WTC11 (cell line): ENCODE measurements around the gene PDCD1LG2. TPM values are rescaled to one million over a fixed set of nuclear protein-coding genes. Genes with fewer than 3 reads are reported as not detected.

ENCODE experiments used
- ATAC-seq: fragments of 200-7000 bp; cut with Tn5 transposase; 2 replicates; pipeline ENCODE4 v1.10.0; 2021; ENCODE audit warnings: mild to moderate bottlenecking, moderate library complexity
- CTCF ChIA-PET: fragments of 300-600 bp; sonication (Branson Sonifier 250); formaldehyde crosslinking; loops from one replicate; lab custom pipeline; 2021; ENCODE audit warnings: antibody characterized with exemption; lab: Charles Lee
- POLR2A ChIA-PET: fragments of 350-600 bp; sonication (Branson Sonifier 250); formaldehyde crosslinking; loops from one replicate; lab custom pipeline; 2021; ENCODE audit warnings: antibody characterized with exemption; lab: Charles Lee
- DNase-seq: peaks from one replicate; pipeline ENCODE4 v3.0.0; 2021; ENCODE audit warnings: low spot score
- H3K27ac Mint-ChIP-seq: 2 replicates; pipeline ENCODE4 v1.8.0; 2021; ENCODE audit warnings: mixed read lengths
- H3K27me3 Mint-ChIP-seq: 2 replicates; pipeline ENCODE4 v1.8.0; 2021; ENCODE audit warnings: low read depth, mild to moderate bottlenecking, moderate library complexity, mixed read lengths
- H3K36me3 Mint-ChIP-seq: 2 replicates; pipeline ENCODE4 v1.8.0; 2021; ENCODE audit warnings: mixed read lengths
- H3K4me1 Mint-ChIP-seq: 2 replicates; pipeline ENCODE4 v1.8.0; 2022; ENCODE audit warnings: mixed read lengths
- H3K4me3 Mint-ChIP-seq: 2 replicates; pipeline ENCODE4 v1.8.0; 2021; ENCODE audit warnings: mild to moderate bottlenecking, moderate library complexity, mixed read lengths
- H3K9me3 Mint-ChIP-seq: 2 replicates; pipeline ENCODE4 v1.8.0; 2021; ENCODE audit warnings: mixed read lengths
- FOXP1 ChIP-seq: sonication (generic); formaldehyde crosslinking; IDR thresholded peaks from 2 replicates; pipeline ENCODE4 v1.8.0; 2022; ENCODE audit warnings: missing genetic modification reagents, mild to moderate bottlenecking, moderate library complexity, borderline replicate concordance
- GTF2I ChIP-seq: fragments of 250-450 bp; sonication (Bioruptor Pico); conservative IDR thresholded peaks from 2 replicates; pipeline ENCODE4 v1.4.0; 2021; ENCODE audit warnings: mild to moderate bottlenecking
- KAT7 ChIP-seq: sonication (generic); formaldehyde crosslinking; IDR thresholded peaks from 2 replicates; pipeline ENCODE4 v1.8.1; 2023; ENCODE audit warnings: missing genetic modification reagents, mild to moderate bottlenecking, borderline replicate concordance
- NFE2L1 ChIP-seq: sonication (generic); formaldehyde crosslinking; IDR thresholded peaks from 2 replicates; pipeline ENCODE4 v1.8.1; 2023; ENCODE audit warnings: missing genetic modification reagents
- RELA ChIP-seq: sonication (generic); formaldehyde crosslinking; IDR thresholded peaks from 2 replicates; pipeline ENCODE4 v1.8.1; 2022; ENCODE audit warnings: missing genetic modification reagents, mild to moderate bottlenecking, borderline replicate concordance
- SMAD4 ChIP-seq: sonication (generic); formaldehyde crosslinking; IDR thresholded peaks from 2 replicates; pipeline ENCODE4 v1.8.0; 2022; ENCODE audit warnings: mild to moderate bottlenecking, missing genetic modification reagents
- SOX15 ChIP-seq: fragments of 250-450 bp; sonication (Bioruptor Pico); IDR thresholded peaks from 2 replicates; pipeline ENCODE4 v1.9.0; 2021; ENCODE audit warnings: mild to moderate bottlenecking
- TEAD1 ChIP-seq: sonication (generic); formaldehyde crosslinking; IDR thresholded peaks from 2 replicates; pipeline ENCODE4 v1.8.0; 2022; ENCODE audit warnings: mild to moderate bottlenecking, missing genetic modification reagents
- TEAD4 ChIP-seq: sonication (generic); formaldehyde crosslinking; IDR thresholded peaks from 2 replicates; pipeline ENCODE4 v1.8.0; 2022; ENCODE audit warnings: mild to moderate bottlenecking, missing genetic modification reagents
- ZBTB21 ChIP-seq: sonication (generic); formaldehyde crosslinking; IDR thresholded peaks from 2 replicates; pipeline ENCODE4 v1.8.1; 2023; ENCODE audit warnings: mild to moderate bottlenecking, missing genetic modification reagents, borderline replicate concordance
- ZNF138 ChIP-seq: sonication (generic); formaldehyde crosslinking; conservative IDR thresholded peaks from 2 replicates; pipeline ENCODE4 v1.8.1; 2022; ENCODE audit warnings: mild to moderate bottlenecking, moderate library complexity, missing genetic modification reagents
- ZNF219 ChIP-seq: sonication (generic); formaldehyde crosslinking; IDR thresholded peaks from 2 replicates; pipeline ENCODE4 v1.8.0; 2023; ENCODE audit warnings: missing genetic modification reagents, mild to moderate bottlenecking, borderline replicate concordance
- ZNF263 ChIP-seq: sonication (generic); formaldehyde crosslinking; IDR thresholded peaks from 2 replicates; pipeline ENCODE4 v1.8.1; 2022; ENCODE audit warnings: low read depth, mild to moderate bottlenecking, moderate library complexity, missing genetic modification reagents
- ZNF281 ChIP-seq: sonication (generic); formaldehyde crosslinking; IDR thresholded peaks from 2 replicates; pipeline ENCODE4 v1.8.0; 2023; ENCODE audit warnings: mild to moderate bottlenecking, missing genetic modification reagents
- ZNF317 ChIP-seq: sonication (generic); formaldehyde crosslinking; IDR thresholded peaks from 2 replicates; pipeline ENCODE4 v1.8.1; 2023; ENCODE audit warnings: low read depth, mild to moderate bottlenecking, moderate library complexity, missing genetic modification reagents, borderline replicate concordance
- ZNF416 ChIP-seq: fragments of 250-450 bp; sonication (Bioruptor Pico); IDR thresholded peaks from 2 replicates; pipeline ENCODE4 v1.9.0; 2021; ENCODE audit warnings: mild to moderate bottlenecking, inconsistent platforms
- ZNF532 ChIP-seq: fragments of 250-450 bp; sonication (Bioruptor Pico); IDR thresholded peaks from 2 replicates; pipeline ENCODE4 v1.9.0; 2021; ENCODE audit warnings: mild to moderate bottlenecking, borderline replicate concordance
- total RNA-seq: library from RNA; stranded (reverse); gene quantifications from 3 replicates; pipeline ENCODE4 v1.2.3, GENCODE V29; 2021
- TF ChIP-seq, protein P1 (sequence below): sonication (generic); formaldehyde crosslinking; IDR thresholded peaks from 2 replicates; pipeline ENCODE4 v1.8.1; 2022; ENCODE audit warnings: mild to moderate bottlenecking, moderate library complexity, missing genetic modification reagents
- TF ChIP-seq, protein P2 (sequence below): fragments of 250-450 bp; sonication (Bioruptor Pico); IDR thresholded peaks from 2 replicates; pipeline ENCODE4 v2.1.2; 2022; ENCODE audit warnings: mild to moderate bottlenecking, moderate library complexity
- TF ChIP-seq, protein P3 (sequence below): fragments of 250-450 bp; sonication (Bioruptor Pico); IDR thresholded peaks from 2 replicates; pipeline ENCODE4 v1.9.0; 2021; ENCODE audit warnings: moderate library complexity, mild to moderate bottlenecking, inconsistent platforms, borderline replicate concordance
- TF ChIP-seq, protein P4 (sequence below): sonication (generic); formaldehyde crosslinking; IDR thresholded peaks from 2 replicates; pipeline ENCODE4 v1.8.1; 2023; ENCODE audit warnings: mild to moderate bottlenecking, missing genetic modification reagents, moderate library complexity

PDCD1LG2 gene
- total RNA-seq, 1 experiment from 2014 or later, result not detected

DNA sequence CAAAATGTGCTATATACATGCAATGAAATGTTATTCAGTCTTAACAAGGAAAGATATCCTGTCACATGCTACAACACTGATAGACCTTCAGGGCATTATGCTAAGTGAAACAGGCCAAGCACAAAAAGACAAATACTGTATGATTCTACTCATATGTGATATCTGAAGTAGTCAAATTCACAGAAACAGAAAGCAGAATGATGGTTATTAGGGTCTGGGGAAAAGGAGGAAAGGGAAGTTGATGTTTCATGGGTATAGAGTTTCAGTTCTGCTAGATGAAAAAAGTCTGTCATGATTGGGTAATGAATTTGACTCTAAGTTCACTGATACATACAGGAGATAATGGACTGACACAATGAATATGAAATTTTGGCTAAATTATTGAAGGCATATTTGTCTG, 107.4 kb downstream of the PDCD1LG2 start:
- TF ChIP-seq, protein P1, sequence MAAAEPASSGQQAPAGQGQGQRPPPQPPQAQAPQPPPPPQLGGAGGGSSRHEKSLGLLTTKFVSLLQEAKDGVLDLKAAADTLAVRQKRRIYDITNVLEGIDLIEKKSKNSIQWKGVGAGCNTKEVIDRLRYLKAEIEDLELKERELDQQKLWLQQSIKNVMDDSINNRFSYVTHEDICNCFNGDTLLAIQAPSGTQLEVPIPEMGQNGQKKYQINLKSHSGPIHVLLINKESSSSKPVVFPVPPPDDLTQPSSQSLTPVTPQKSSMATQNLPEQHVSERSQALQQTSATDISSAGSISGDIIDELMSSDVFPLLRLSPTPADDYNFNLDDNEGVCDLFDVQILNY (CRISPR knock-in tag), result no peak
- TF ChIP-seq ZBTB21 (CRISPR knock-in tag), result no peak
- TF ChIP-seq TEAD1 (CRISPR knock-in tag), result no peak
- TF ChIP-seq ZNF416 (CRISPR knock-in tag), result no peak
- no peak for TF ChIP-seq ZNF263
- TF ChIP-seq, protein P2, sequence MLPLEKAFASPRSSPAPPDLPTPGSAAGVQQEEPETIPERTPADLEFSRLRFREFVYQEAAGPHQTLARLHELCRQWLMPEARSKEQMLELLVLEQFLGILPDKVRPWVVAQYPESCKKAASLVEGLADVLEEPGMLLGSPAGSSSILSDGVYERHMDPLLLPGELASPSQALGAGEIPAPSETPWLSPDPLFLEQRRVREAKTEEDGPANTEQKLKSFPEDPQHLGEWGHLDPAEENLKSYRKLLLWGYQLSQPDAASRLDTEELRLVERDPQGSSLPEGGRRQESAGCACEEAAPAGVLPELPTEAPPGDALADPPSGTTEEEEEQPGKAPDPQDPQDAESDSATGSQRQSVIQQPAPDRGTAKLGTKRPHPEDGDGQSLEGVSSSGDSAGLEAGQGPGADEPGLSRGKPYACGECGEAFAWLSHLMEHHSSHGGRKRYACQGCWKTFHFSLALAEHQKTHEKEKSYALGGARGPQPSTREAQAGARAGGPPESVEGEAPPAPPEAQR (CRISPR knock-in tag), result no peak
- TF ChIP-seq, all 79 proteins: peak for 0
- POLR2A ChIA-PET, result no interaction called here
- Mint-ChIP-seq H3K36me3 (no peaks in the 10 kb centered on the region), H3K4me3 (no peak overlapping the region), H3K27ac (no peak overlapping the region), H3K4me1 (peaks cover 9% of the 10 kb centered on the region), H3K9me3 (no peaks in the 10 kb centered on the region), H3K27me3 (no peaks in the 10 kb centered on the region)
- ATAC-seq (no peak), DNase-seq (no peak)
- CTCF ChIA-PET, result no interaction called here

- POLR2A ChIA-PET, result no interaction called here
- Mint-ChIP-seq H3K4me3 (no peak overlapping the region), H3K27ac (no peak overlapping the region), H3K4me1 (peaks cover under 1% of the 10 kb centered on the region; the same call in 1 of the 2 replicates), H3K36me3 (no peaks in the 10 kb centered on the region), H3K9me3 (no peaks in the 10 kb centered on the region), H3K27me3 (no peaks in the 10 kb centered on the region)
- TF ChIP-seq NFE2L1 (CRISPR knock-in tag) (no peak), GTF2I (CRISPR knock-in tag) (no peak), SOX15 (CRISPR knock-in tag) (no peak), ZNF138 (CRISPR knock-in tag) (no peak), ZNF317 (CRISPR knock-in tag) (no peak), ZNF281 (CRISPR knock-in tag) (no peak), ZNF263 (no peak), RELA (CRISPR knock-in tag) (no peak), FOXP1 (CRISPR knock-in tag) (no peak), TEAD4 (no peak), KAT7 (CRISPR knock-in tag) (no peak), ZNF532 (CRISPR knock-in tag) (no peak), ZNF219 (no peak), ZBTB21 (CRISPR knock-in tag) (no peak), SMAD4 (CRISPR knock-in tag) (no peak)
- TF ChIP-seq, protein P3, sequence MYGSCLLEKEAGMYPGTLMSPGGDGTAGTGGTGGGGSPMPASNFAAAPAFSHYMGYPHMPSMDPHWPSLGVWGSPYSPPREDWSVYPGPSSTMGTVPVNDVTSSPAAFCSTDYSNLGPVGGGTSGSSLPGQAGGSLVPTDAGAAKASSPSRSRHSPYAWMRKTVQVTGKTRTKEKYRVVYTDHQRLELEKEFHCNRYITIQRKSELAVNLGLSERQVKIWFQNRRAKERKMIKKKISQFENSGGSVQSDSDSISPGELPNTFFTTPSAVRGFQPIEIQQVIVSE (CRISPR knock-in tag), result no peak
- TF ChIP-seq, protein P1 (CRISPR knock-in tag), result no peak
- TF ChIP-seq, protein P4, sequence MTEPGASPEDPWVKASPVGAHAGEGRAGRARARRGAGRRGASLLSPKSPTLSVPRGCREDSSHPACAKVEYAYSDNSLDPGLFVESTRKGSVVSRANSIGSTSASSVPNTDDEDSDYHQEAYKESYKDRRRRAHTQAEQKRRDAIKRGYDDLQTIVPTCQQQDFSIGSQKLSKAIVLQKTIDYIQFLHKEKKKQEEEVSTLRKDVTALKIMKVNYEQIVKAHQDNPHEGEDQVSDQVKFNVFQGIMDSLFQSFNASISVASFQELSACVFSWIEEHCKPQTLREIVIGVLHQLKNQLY (CRISPR knock-in tag), result no peak
- ATAC-seq (no peak), DNase-seq (no peak)
- CTCF ChIA-PET, result no interaction called here
These were observed 110.2 kb downstream of the PDCD1LG2 start for GRCh38 chr9:5620494-5620893.
